B cell (primary cell): ENCODE data around the gene TMEM170B. TPM values are rescaled to one million over a fixed set of nuclear protein-coding genes. Genes with fewer than 3 reads are reported as not detected.

Source experiments
- ATAC-seq: fragments of 200-7000 bp; cut with Tn5 transposase; one replicate; pipeline ENCODE4 v1.10.0; 2021; ENCODE audit warnings: low read depth, mild to moderate bottlenecking, moderate number of reproducible peaks, moderate library complexity
- CTCF ChIA-PET: fragments of 350-600 bp; sonication (Branson Sonifier 250); formaldehyde crosslinking; loops from one replicate; lab custom pipeline; 2021; ENCODE audit warnings: antibody characterized with exemption, inconsistent platforms; lab: Charles Lee
- POLR2A ChIA-PET: fragments of 350-600 bp; sonication (Branson Sonifier 250); formaldehyde crosslinking; loops from one replicate; lab custom pipeline; 2021; ENCODE audit warnings: antibody characterized with exemption; lab: Charles Lee
- DNase-seq: peaks from one replicate; pipeline ENCODE4 v3.0.0; 2013
- H2AFZ ChIP-seq: 2 replicates; pipeline ENCODE4 v1.6.1; 2012; ENCODE audit warnings: mild to moderate bottlenecking, low read depth, low read length; ENCODE audit not compliant: insufficient read depth, poor library complexity, severe bottlenecking
- H3K27ac ChIP-seq, 2 donors: 1 replicate in 1 of 2; 2 replicates in 1 of 2; pipeline ENCODE4 v1.5.1; 2012 to 2013; ENCODE audit warnings: low read length in 2 of 2, mild to moderate bottlenecking in 2 of 2, moderate library complexity in 1 of 2
- H3K27me3 ChIP-seq, 4 experiments: fragments of 200-600 bp in 1 of 4; sonication (generic) in 1 of 4; replicated peaks in 1 of 4; 1 replicate in 2 of 4; 2 replicates in 2 of 4; pipeline versions ENCODE4 v1.6.1 to v1.7.0; 2013 to 2016; ENCODE audit warnings: low read length in 3 of 4, mild to moderate bottlenecking in 2 of 4, mixed read lengths in 1 of 4, moderate library complexity in 1 of 4; ENCODE audit not compliant: insufficient read depth in 4 of 4, control insufficient read depth in 3 of 4; ENCODE audit errors: control extremely low read depth in 1 of 4
- H3K36me3 ChIP-seq, 2 experiments: replicated peaks in 1 of 2; 1 replicate in 1 of 2; 2 replicates in 1 of 2; pipeline versions ENCODE4 v1.6.1 to v1.7.1; 2013; ENCODE audit warnings: low read length in 1 of 2; ENCODE audit not compliant: insufficient read depth in 2 of 2, control insufficient read depth in 1 of 2; ENCODE audit errors: control extremely low read depth in 1 of 2, extremely low read depth in 1 of 2
- H3K4me1 ChIP-seq, 2 donors: fragments of 200-600 bp in 1 of 2; sonication (generic) in 1 of 2; 1 replicate in 1 of 2; 2 replicates in 1 of 2; pipeline versions ENCODE4 v1.5.1 to v1.6.1; 2013 to 2017; ENCODE audit warnings: low read length in 2 of 2; ENCODE audit not compliant: control insufficient read depth in 2 of 2, insufficient read depth in 2 of 2
- H3K4me2 ChIP-seq: replicated peaks from 2 replicates; pipeline ENCODE3; 2012; ENCODE audit warnings: mild to moderate bottlenecking, low read depth, low read length; ENCODE audit not compliant: poor library complexity, severe bottlenecking
- H3K4me3 ChIP-seq, 5 experiments: fragments of 200-600 bp in 1 of 5; sonication (generic) in 1 of 5; 1 replicate in 3 of 5; 2 replicates in 2 of 5; pipeline versions ENCODE4 v1.5.1 to v1.7.0; 2011 to 2016; ENCODE audit warnings: low read length in 4 of 5, mild to moderate bottlenecking in 4 of 5, low read depth in 2 of 5, control low read depth in 1 of 5, moderate library complexity in 1 of 5; ENCODE audit not compliant: insufficient read depth in 1 of 5; ENCODE audit errors: control extremely low read depth in 1 of 5, extremely low read depth in 1 of 5
- H3K79me2 ChIP-seq: fragments of 200-600 bp; sonication (generic); one replicate; pipeline ENCODE4 v1.6.0; 2016; ENCODE audit warnings: low read length; ENCODE audit not compliant: control insufficient read depth, insufficient read depth
- H3K9ac ChIP-seq: fragments of 200-600 bp; sonication (generic); 2 replicates; pipeline ENCODE4 v1.6.1; 2017; ENCODE audit warnings: mild to moderate bottlenecking, low read length, moderate library complexity
- H3K9me3 ChIP-seq, 3 donors: one replicate each; pipeline versions ENCODE4 v1.6.1 to v1.7.1; 2013; ENCODE audit warnings: low read length in 2 of 3; ENCODE audit not compliant: control insufficient read depth in 2 of 3, insufficient read depth in 1 of 3; ENCODE audit errors: control extremely low read depth in 1 of 3
- H4K20me1 ChIP-seq: 2 replicates; pipeline ENCODE4 v1.6.0; 2012; ENCODE audit warnings: mild to moderate bottlenecking, low read length; ENCODE audit not compliant: insufficient read depth, control insufficient read depth, poor library complexity, severe bottlenecking
- H3K27ac Mint-ChIP-seq: one replicate; pipeline ENCODE4 v1.8.0; 2021; ENCODE audit warnings: mixed read lengths
- H3K27me3 Mint-ChIP-seq: one replicate; pipeline ENCODE4 v1.8.0; 2021; ENCODE audit warnings: mixed read lengths
- H3K4me1 Mint-ChIP-seq: one replicate; pipeline ENCODE4 v1.8.0; 2021; ENCODE audit warnings: mixed read lengths
- H3K4me3 Mint-ChIP-seq: one replicate; pipeline ENCODE4 v1.8.0; 2021; ENCODE audit warnings: mixed read lengths
- H3K9me3 Mint-ChIP-seq: one replicate; pipeline ENCODE4 v1.8.0; 2022; ENCODE audit warnings: mixed read lengths; ENCODE audit not compliant: insufficient read depth
- CTCF ChIP-seq: fragments of 200-600 bp; IDR thresholded peaks from one replicate; pipeline ENCODE4 v1.8.0; 2022; ENCODE audit warnings: antibody characterized with exemption, mild to moderate bottlenecking
- EZH2 ChIP-seq: IDR thresholded peaks from 2 replicates; pipeline ENCODE4 v1.6.1; 2012; ENCODE audit warnings: borderline replicate concordance, low read depth, mild to moderate bottlenecking, moderate library complexity, low read length; ENCODE audit not compliant: insufficient read depth, poor library complexity, severe bottlenecking
- WGBS: methylation state at CpG from one replicate; pipeline ENCODE4 v1.1.5; 2013; ENCODE audit warnings: missing lambda C conversion rate; ENCODE audit not compliant: insufficient coverage; 5-methylcytosine and 5-hydroxymethylcytosine counted together
- intact Hi-C: fragments of 100-400 bp; cut with micrococcal nuclease; formaldehyde crosslinking; loops from one replicate; pipeline ENCODE4 v1.10.0; 2022
- polyA plus RNA-seq: library from polyadenylated mRNA; depleted of rRNA; stranded (reverse); fragments of >200 nt; gene quantifications from 2 replicates; pipeline ENCODE4 v1.2.3, GENCODE V29; 2012
- total RNA-seq, 2 donors: library from RNA; stranded (reverse); fragments of 120-200 nt in 1 of 2; gene quantifications; 1 replicate in 1 of 2; 2 replicates in 1 of 2; pipeline versions ENCODE4 v1.2.3 to v1.2.4, GENCODE V29; 2013 to 2022

The TMEM170B gene
- total and polyA plus RNA-seq, 2 donors (not counting 1 experiment from before 2014, with no cell fraction given) = 0.64 to 3.4 TPM

GRCh38 chr6:11606332-11606731, 68.8 kb downstream of the TMEM170B start:
- Histone ChIP-seq H2AFZ (no peak overlapping the region), H3K4me1 (no peaks in the 10 kb centered on the region), H4K20me1 (no peaks in the 10 kb centered on the region), H3K9ac (no peak overlapping the region), H3K27me3 (no peaks in the 10 kb centered on the region), H3K4me2 (no peak overlapping the region), H3K4me3 (no peak overlapping the region), H3K9me3 (no peaks in the 10 kb centered on the region), H3K36me3 (no peaks in the 10 kb centered on the region), H3K27ac (no peak overlapping the region), H3K79me2 (no peaks in the 10 kb centered on the region)
- POLR2A ChIA-PET = no interaction called here
- Mint-ChIP-seq H3K9me3 (no peaks in the 10 kb centered on the region), H3K4me1 (no peaks in the 10 kb centered on the region), H3K4me3 (no peak overlapping the region), H3K27ac (no peak overlapping the region), H3K27me3 (peaks cover 45% of the 10 kb centered on the region)
- ATAC-seq (no peak), DNase-seq (no peak)
- no CpG with 5 or more reads among the region's 6 CpGs for WGBS
- CTCF ChIA-PET = no interaction called here
- intact Hi-C loops = no loop called here
- TF ChIP-seq CTCF (no peak), EZH2 (no peak)

GRCh38 chr6:11607383-11607782, 69.8 kb downstream of the TMEM170B start:
- Histone ChIP-seq H3K27me3 (no peaks in the 10 kb centered on the region), H3K4me1 (no peaks in the 10 kb centered on the region), H3K79me2 (no peaks in the 10 kb centered on the region), H3K4me3 (no peak overlapping the region), H3K9me3 (no peaks in the 10 kb centered on the region), H2AFZ (no peak overlapping the region), H3K9ac (no peak overlapping the region), H3K27ac (no peak overlapping the region), H3K36me3 (no peaks in the 10 kb centered on the region), H3K4me2 (no peak overlapping the region), H4K20me1 (no peaks in the 10 kb centered on the region)
- DNase-seq (no peak), ATAC-seq (no peak)
- Mint-ChIP-seq H3K27me3 (peaks cover 42% of the 10 kb centered on the region), H3K4me1 (no peaks in the 10 kb centered on the region), H3K9me3 (no peaks in the 10 kb centered on the region), H3K27ac (no peak overlapping the region), H3K4me3 (no peak overlapping the region)
- ChIA-PET POLR2A (interaction anchor here (0.7 kb wide), 1 partner anchor 1785 kb away, joined by 3 read pairs; no protein-coding TSS in a partner anchor), CTCF (no interaction called here)
- 91% methylated on average over 5 of the region's 7 CpGs for WGBS
- intact Hi-C loops = no loop called here
- TF ChIP-seq CTCF (no peak), EZH2 (no peak)
